Erythroblast (primary cell): ENCODE data around the gene CCL15.

Experiments used
- GATA1 ChIP-seq: IDR thresholded peaks from 2 replicates; pipeline ENCODE4 v1.6.1; 2011; ENCODE audit warnings: low read depth, mild to moderate bottlenecking, control low read depth, low read length, moderate library complexity
- POLR2A ChIP-seq: IDR thresholded peaks from 2 replicates; pipeline ENCODE4 v1.6.1; 2011; ENCODE audit warnings: mild to moderate bottlenecking, low read length

- TF ChIP-seq POLR2A = no peak
- no peak for TF ChIP-seq GATA1
Measured at GRCh38 chr17:35984140-35984539, 17.2 kb downstream of the CCL15 start.
